Esophagus squamous epithelium (tissue), 4 donors: ENCODE data around the gene TNS1.

Experiments
- CTCF ChIP-seq, 6 experiments: fragments of 450-650 bp in 4 of 6; fragments of 200-600 bp in 2 of 6; sonication (generic) in 2 of 6; IDR thresholded peaks; one replicate each; pipeline ENCODE4 v1.5.1; 2016 to 2019; ENCODE audit warnings: antibody characterized with exemption in 6 of 6, mild to moderate bottlenecking in 4 of 6, moderate library complexity in 4 of 6
- POLR2A ChIP-seq, 4 donors: fragments of 450-650 bp; IDR thresholded peaks; one replicate each; pipeline ENCODE4 v1.6.1; 2017; ENCODE audit warnings: antibody characterized with exemption in 4 of 4, mild to moderate bottlenecking in 4 of 4, moderate library complexity in 3 of 4

GRCh38 chr2:217759991-217760390 lies 242.8 kb downstream of the TNS1 start:
- TF ChIP-seq CTCF (IDR thresholded peaks at IDR 0.05) = no peak
- no peak for TF ChIP-seq POLR2A (IDR thresholded peaks at IDR 0.05)
